Gastroesophageal sphincter (tissue), 3 donors: ENCODE measurements around the gene TFRC.

Experiments
- CTCF ChIP-seq, 4 experiments: fragments of 200-600 bp in 2 of 4; fragments of 450-650 bp in 2 of 4; sonication (generic) in 1 of 4; IDR thresholded peaks; one replicate each; pipeline ENCODE4 v1.5.1; 2017 to 2019; ENCODE audit warnings: antibody characterized with exemption in 4 of 4, mild to moderate bottlenecking in 2 of 4, moderate library complexity in 2 of 4
- POLR2A ChIP-seq, 2 donors: fragments of 450-650 bp; IDR thresholded peaks; one replicate each; pipeline ENCODE4 v1.6.1; 2017; ENCODE audit warnings: antibody characterized with exemption in 2 of 2, mild to moderate bottlenecking in 2 of 2, moderate library complexity in 1 of 2

GRCh38 chr3:196054661-196055060 is 27.2 kb downstream of the TFRC start:
- TF ChIP-seq CTCF (IDR thresholded peaks at IDR 0.05) (no peak), POLR2A (IDR thresholded peaks at IDR 0.05) (no peak)
